GM21447 (cell line): ENCODE results near the gene RNF169.
"Not testable (repeated sequence)": the region's sequence is repeated elsewhere in the genome, so short reads cannot be mapped to it uniquely, and the experiment has no call there.

Source experiments
- ATAC-seq: cut with Tn5 transposase; IDR thresholded peaks from one replicate; pipeline ENCODE4 v1.9.1; 2021; ENCODE audit not compliant: unreplicated experiment

Gene RNF169

DNA sequence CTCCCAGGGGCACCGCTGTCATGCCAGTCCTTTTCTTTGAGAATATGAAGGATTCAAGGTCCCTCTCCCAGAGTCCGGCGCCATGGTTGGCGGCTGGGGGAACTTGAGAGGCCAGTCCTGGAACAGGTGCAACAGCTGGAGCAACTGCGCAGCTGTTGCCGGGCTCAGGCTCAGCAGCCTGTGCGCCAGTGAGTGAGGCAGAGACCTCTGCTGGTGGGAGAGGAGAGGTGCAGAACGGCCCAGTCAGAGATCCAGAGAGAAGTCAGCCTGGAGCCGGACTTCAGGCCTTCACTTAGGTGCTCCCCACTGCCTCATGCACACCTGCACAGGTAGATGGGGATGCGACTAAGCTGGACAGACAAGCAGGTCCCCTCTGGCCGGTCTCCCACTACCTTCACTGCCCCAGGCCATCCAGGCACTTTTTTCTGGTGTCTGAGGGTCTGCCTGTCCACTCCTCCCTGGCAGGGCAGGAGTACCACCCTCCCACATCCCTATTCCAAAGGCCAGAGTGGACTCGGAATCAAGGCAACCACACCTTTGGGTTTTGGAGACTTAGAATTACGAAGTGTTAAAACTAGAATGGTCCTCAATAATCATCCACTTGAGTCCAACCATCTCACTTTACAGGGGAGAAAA is 22.0 kb upstream of the RNF169 start:
- ATAC-seq: no peak

DNA sequence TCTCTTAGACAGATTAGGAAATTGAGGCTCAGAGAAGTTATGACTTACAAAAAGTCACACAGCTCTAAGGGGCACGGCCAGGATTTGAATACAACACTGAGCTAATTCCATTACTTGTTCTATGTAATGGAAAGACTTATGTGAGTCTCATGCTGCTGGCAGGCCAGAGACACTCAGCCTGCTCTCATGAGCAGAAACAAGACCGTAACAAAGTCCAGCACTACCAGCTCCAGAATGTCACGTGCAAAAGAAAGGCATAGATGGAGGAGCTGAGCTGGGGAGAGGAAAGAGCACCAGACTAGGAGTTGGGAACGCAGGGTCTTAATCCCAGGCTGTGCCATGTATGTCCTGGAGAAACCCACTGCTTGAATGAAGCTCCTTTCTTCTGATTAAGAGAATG is 19.3 kb upstream of the RNF169 start:
- ATAC-seq: no peak

DNA sequence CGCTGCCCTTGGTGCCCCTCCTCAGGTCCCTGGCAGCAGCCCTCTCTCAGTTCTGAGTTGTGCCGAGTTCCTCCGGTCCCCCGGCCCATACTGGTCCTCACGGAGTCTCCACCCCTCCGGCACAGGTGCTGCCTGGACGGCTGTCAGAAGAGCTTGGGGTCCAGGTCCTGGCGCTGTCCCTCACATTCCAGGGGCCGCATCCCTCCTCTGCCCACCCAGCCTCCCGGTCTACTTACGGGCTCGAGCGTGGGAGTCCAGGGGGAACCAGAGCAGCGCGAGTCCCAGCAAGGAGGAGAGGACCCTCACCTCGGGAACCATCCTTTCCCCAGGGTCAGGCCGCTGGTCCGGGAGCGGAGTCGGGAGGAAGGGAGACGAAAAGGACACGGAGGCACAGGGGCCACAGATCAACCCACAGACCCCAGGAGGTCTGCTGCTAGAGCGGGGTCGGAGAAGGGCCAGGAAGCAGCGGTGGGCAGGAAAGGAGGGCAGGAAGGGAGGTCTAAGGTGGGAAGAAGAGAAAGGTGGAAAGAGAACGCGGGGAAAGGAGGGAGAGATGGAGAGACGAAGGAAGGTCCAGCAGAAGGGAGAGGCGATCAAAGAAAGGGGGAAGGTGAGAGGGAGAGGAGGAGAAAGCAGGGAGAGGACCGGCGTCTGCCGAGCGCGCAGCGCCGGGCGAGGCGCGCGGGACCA is 17.9 kb upstream of the RNF169 start:
- ATAC-seq: no peak

DNA sequence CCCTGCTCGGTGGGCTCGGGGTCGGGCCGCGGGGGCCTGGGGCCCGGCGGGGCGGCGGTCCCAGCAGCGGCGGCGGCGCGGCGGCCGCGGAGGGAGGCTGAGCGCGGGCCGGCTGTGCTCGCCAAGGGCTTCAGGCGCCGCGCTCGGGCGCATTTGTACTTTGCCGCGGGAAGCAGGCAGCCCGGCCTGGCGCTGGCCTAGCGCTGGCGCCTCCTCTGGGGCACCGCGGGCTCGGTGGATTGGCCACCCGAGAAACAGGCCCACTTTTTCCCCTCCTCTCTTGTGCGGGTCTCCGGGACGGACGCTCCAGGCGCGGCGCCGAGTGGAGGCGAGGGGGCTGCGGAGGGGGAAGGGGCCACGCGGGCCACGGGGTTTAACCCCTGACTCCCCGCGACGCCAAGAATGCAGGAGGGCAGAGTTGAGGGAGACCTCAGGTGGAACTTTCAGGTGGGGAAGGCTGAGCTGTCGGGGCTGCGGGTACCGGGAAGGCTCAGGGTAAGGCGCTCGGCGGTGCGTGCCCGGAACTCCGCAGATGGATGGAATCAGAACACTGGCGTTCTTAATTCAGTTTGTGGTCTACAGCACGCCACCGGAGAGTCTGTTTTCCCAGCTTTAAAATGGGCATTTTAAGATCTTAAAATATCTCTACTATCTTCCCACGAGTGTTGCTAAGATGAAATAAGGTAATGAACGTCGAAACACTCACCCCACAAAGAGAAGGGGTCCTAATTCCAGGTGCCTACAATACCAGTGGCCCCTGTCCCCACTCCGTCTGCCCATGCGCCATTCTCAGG is 17.2 kb upstream of the RNF169 start, which contains the start of gene CHRDL2:
Gene CHRDL2, minus strand, starts transcription at position 126 of the 794 bp plus-strand sequence. CDS start 538 bp downstream, outside the sequence.
- no peak for ATAC-seq

DNA sequence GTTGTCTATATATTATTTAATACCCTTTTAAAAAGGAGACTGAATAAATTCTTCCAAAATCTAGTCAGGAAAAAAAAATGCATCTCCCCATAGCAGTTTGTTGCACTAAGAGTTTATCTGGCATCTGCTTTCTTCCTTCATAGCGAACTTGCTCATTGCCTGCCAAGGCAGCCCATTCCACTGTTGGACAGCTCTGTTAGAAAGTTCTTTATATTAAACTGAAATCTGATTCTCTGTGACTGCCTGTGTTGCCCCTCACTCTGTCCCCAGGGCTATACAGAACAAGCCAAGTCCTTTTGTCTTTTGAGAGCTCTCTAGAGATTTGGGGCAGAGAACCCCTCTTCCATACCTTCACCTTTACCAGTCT is 14.1 kb upstream of the RNF169 start:
- ATAC-seq: no peak

DNA sequence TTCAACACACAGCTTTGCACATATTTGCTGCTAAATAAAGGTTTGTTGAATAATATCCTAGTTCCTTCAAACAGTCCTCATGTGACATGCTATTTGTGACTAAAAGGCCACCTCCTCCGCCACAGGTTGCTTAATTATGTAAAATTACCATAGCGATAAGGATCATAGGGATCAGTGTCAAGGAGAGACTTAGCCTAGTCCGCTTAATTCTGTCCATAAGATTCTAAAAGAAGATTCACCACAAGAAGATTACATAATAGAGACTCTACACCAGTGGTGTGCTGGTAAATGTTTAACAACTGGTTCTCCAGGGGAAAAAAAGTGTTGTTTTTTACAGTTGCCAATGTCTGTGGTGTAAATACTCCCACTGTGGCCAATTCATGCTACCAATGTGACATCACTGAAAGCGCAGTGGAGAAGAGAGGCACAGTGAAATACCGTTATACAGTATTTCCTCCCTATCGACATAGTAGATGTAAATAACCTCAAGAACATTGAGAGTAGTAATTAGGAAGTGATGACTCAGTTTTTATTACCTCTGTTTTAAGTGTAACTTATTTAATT is 13.2 kb upstream of the RNF169 start:
- no peak for ATAC-seq

DNA sequence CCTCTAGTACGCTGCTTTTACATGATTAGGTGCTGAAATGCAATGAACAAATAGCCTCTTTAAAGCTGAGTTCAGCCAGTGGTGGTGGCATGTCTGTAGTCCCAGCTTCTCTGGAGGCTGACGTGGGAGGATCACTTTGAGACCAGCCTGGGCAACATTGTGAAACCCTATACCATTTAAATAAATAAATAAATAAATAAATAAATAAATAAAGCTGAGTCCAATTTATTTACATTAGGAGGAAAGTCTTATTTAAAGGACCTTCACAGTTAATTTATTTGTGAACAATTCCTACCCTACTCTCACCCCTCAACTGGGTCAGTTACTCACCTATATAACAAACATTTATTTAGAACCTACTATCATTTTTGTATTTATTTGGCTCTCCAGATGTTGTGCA is 12.6 kb upstream of the RNF169 start:
- ATAC-seq: no peak

DNA sequence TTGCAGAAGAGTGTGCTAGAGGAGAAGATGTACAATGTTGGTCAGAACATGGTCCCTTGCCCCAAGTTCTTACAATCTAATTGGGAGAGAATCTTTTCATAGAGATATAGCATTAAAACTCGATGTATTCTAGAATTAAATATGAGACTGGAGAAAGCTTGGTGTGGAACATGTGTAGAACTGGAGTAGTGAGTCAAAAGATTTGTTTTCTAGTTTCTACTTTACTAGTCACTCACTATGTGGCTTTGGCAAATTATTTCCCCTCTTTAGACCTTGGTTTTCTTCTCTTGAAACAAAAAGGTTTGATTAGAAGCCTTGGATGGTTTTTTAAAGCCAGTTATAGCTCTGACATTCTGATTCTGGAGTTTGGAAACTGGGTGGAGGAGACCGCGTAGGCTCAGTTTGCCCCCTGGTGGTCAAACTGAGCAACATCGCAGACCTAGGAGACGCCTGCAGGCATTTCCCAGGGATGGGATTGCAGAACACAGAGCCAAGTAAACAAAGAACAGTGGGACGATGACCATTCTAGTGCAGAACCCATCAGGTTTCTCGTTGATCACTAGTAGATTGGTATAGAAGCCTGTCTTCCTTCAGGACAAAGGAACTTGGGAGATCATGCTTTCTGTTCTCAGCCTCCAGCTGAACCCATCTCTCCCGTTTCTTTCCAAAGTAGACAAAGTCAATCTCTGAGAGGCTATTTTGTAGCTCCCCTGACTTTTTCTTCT is 8.9 kb upstream of the RNF169 start:
- no peak for ATAC-seq

DNA sequence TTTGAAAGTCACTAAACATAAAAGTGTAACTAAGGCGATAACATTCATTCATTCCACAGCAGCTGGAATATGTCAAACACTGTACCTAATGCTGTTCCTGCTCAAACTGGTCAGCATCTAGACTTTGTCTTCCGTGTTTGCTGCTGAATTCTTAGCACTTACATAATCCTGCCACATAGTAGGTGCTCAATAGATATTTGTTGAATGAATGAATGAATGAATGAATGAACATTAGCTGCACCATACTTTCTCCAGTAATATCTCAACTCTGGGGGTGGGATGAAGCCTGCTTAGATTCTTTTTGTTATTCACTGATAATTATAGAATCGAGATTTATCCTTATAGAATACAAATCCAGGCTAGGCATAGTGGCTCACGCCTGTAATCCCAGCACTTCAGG is 6.6 kb upstream of the RNF169 start:
- no peak for ATAC-seq

DNA sequence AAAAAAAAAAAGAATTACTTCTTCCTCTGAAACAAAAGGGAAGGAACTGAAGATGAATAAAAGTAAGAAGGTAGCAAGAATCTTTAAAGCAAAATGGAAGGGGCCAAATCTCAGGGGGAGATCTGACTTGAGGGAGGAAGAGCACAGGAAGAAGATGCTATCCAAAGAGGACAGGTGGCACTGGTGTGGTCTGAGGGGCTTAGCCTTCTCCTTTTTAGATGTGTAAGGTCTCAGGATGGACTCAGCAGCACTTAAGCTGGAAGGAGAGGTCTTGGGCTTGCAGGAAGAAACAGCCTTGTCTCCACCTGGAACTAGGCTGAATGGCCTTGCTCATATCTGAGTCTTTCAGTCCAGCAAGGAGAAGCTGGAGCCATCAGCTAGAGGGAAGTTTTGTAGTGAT is 5.0 kb upstream of the RNF169 start:
- ATAC-seq: no peak

DNA sequence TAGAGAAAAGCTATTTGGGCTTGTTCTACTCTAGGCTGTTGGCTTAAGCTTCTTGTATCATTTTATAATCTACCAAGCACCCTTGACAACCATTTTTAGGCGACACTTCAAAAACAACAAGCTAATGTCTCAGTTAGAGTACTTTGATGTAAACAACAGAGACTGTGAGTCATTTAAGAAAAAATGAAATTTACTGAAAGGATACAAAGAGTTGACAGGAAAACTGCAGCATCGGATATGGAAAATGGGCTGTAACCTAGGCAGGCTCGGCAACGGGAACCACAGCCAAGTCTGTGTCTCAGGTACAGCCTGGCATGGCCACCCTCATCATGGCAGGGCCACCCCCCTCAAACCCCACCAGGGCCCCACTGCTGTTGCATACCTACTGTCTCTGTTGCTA is 4.4 kb upstream of the RNF169 start:
- no peak for ATAC-seq

DNA sequence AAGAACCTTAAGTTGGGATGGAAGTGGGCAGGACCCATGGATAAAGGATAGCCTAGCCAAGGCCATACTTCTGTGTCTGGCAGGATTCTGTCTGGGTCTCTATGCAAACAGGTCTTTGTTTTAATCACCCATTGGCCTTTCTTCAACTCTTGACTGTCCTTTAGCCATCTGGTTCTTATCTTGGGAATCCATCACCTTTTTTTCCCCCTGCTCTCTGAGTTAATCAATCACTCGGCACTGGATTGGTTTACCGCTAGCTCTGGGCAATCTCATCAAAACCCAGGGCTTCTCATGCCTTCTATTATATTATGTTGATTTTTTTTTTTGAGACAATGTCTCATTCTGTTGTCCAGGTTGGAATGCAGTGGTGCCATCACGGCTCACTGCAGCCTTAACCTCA is 1.8 kb upstream of the RNF169 start:
- ATAC-seq: no peak

DNA sequence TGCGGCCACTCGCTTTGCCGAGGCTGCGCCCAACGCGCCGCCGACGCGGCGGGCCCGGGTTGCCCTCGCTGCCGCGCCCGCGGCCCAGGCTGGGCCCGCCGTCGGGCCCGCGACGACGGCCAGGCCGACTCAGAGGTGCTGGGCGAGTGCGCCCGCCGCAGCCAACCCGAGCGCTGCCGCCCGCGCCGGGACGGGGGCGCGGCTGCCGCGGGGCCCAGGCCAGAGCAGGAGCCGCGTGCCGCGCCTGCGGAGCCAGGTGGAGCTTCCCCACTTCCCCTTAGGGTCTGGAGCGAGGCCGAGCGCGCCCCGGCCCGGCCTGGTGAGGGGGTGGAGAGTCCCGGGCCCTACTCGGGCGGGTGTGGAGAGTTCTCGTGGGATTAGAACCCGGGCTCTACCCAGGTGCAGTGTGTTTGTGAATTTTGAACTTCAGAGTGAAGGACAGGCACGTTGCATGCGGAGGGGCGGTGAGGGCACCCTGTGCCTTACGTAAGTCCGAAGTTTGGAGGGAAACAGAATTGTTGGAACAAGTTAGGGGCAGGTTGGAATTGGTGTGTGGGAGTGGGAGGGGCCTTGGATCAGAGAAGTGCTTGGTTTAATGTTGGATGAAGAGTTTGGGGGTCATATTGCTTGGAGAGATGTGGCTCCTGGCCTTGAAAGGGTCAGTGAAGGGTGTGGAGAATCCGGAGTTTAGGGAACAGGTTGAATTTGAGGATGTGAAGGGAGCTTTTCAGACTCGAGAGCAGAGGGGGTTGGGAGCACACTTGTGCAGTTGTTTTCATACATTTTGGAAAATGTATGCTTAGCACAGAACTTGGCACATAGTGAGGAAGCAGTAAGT is 697 bp downstream of the RNF169 start:
- ATAC-seq: peak; percentile 38

DNA sequence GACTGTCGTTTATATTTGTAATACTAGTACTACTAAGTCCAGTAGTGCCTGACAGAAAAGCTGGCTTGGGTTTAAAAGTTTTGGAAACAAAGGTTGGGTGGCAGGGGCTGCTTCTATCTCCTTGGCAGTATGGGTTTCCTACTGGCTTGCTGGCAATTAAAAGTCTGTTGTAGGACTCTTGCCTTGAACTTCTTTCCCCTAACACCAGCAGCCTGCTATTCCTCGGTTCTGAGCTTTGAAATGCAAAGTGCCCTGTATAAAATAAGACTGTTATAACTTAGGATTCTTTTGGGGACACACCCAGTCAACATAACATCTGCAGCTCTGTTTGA is 1.3 kb downstream of the RNF169 start:
- ATAC-seq: no peak

DNA sequence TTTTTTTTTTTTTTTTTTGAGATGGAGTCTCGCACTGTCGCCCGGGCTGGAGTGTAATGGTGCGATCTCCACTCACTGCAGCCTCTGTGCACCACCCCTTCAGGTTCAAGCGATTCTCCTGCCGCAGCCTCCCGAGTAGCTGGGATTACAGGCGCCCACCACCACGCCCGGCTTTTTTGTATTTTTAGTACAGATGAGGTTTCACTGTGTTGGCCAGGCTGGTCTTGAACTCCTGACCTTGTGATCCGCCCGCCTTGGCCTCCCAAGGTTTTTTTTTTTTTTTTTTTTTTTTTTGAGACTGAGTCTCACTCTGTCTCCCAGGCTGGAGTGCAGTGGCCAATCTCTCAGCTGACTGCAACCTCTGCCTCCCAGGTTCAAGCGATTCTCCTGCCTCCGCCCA is 1.9 kb downstream of the RNF169 start:
- ATAC-seq: not testable (repeated sequence)

DNA sequence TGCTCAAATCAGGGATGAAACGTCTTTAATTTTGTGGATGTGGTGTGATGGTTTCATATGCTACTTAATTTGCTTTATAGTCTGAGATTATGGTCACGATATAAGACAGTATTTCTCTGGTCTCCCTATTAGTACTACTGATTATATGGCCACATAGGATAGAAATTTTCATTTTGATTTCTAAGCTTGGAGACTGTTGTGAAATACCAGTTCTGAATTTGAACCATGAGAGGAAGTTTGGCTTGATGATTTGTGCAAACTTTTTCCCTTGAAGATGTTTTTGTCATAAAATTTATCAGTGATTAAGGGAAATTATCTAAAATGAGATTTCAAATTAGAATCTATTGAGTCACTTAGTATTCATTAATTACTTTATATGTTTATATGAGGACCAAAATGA is 2.7 kb downstream of the RNF169 start:
- ATAC-seq: no peak

DNA sequence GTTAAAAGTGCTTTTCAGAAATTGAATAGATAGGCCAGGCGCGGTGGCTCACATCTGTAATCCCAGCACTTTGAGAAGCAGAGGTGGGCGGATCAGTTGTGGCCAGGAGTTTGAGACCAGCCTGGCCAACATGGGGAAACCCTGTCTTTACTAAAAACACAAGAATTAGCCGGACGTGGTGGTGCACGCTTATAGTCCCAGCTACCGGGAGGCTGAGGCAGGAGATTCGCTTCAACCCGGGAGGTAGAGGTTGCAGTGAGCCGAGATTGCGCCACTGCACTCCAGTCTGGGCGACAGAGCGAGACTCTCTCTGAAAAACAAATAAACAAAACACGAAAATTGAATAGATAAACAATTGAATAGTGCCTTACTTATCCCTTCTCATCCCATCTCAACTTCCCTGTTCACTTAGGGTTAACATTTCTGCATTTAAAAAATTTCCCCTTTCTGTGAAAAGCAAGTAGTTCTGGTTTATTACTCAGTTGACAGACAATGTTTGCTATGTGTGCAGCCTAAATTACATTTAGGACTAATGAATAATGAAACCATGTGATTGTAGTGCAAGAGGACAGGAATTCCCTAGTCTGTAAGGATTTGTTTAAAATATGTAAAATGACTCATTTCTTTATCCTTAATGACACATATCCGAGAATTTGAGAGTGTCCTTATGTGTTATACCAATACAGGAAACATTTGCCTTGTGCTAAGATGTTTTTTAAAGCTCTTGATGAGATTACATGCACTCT is 6.0 kb downstream of the RNF169 start:
- no peak for ATAC-seq

DNA sequence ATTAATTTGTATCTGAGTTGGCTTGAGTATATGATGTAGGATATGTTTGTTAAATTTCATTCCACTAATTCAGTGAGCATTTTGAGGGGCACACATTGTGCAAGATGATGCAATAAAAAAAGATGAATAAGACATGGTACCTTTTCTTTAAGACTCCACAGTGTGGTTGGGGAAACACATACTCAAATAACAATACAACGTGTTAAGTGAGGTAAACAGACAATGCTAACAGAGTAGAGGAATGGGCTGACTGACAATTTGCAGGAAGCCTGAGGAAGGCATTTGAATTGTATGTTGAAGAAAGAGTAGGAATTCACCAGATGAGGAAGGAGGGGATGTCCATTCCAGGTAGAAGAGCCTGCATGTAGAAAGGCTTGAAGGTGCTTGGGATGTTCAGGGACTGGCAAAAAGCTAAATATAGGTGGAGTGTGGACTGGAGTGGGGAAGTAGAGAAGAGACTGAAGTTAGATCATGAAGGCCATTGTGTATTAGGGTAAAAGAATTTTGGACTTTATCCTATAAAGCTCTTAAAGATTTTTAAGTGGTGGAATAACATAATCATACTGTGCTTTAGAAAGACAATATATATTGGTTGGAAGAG is 6.8 kb downstream of the RNF169 start:
- ATAC-seq: no peak

DNA sequence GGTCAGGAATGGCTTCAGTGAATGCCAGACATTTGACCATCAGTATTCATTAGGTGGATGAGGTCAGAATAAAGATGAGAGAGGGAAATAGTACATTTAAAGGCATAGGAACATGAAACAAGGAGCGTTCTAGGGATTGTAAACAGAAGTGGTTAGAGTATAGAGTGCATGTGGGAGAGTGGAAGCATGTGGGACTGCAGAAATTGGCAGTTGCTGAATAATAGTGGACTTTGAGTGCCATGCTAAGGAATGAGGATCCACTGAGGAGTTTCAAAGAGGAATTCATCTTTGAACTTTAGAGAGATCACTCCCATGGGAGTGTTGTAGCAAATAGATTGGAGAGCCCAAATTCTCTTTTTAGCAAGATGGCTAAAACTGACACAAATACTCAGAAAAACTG is 7.9 kb downstream of the RNF169 start:
- ATAC-seq: no peak
